SK-N-SH (cell line): Measurements from ENCODE around the gene ZBTB46. TPM values are rescaled to one million over a fixed set of nuclear protein-coding genes. Genes with fewer than 3 reads are reported as not detected.

Experiments
- CTCF ChIA-PET: fragments of 300-600, 350-600 bp; formaldehyde crosslinking; extraction: SDS; loops from one replicate; lab custom pipeline; 2021; lab: Yijun Ruan, JAX
- POLR2A ChIA-PET: fragments of 350-600 bp; sonication (Branson Sonifier 250); formaldehyde crosslinking; extraction: SDS; loops from one replicate; lab custom pipeline; 2020; ENCODE audit warnings: antibody characterized with exemption, inconsistent platforms; lab: Yijun Ruan, JAX
- DNase-seq: peaks from one replicate; pipeline ENCODE4 v3.0.0; 2012
- H2AFZ ChIP-seq: fragments of 200-600 bp; sonication (generic); 2 replicates; pipeline ENCODE4 v1.8.1; 2016; ENCODE audit warnings: antibody characterized with exemption, mild to moderate bottlenecking, low read depth
- H3F3A ChIP-seq: fragments of 200-600 bp; sonication (generic); replicated peaks from 2 replicates; pipeline ENCODE3; 2016; ENCODE audit warnings: antibody characterized with exemption, mild to moderate bottlenecking; ENCODE audit not compliant: insufficient read depth
- H3K27ac ChIP-seq, 2 experiments: fragments of 200-500 bp in 1 of 2; fragments of 200-600 bp in 1 of 2; sonication (Bioruptor generic) in 1 of 2; sonication (generic), shearing (Covaris generic) in 1 of 2; 2 replicates each; pipeline versions ENCODE4 v1.5.1 to v1.6.1; 2014 to 2016; ENCODE audit warnings: low read depth in 2 of 2, inconsistent platforms in 1 of 2, low read length in 1 of 2, mild to moderate bottlenecking in 1 of 2, mixed read lengths in 1 of 2
- H3K27me3 ChIP-seq: fragments of 200-600 bp; sonication (generic), shearing (Covaris generic); 2 replicates; pipeline ENCODE4 v1.6.1; 2016; ENCODE audit warnings: mixed run types; ENCODE audit not compliant: insufficient read depth
- H3K36me3 ChIP-seq, 2 experiments: fragments of 200-500 bp in 1 of 2; fragments of 200-600 bp in 1 of 2; sonication (Bioruptor generic) in 1 of 2; sonication (generic) in 1 of 2; replicated peaks in 1 of 2; 2 replicates each; pipeline versions ENCODE3 to v1.5.1; 2014 to 2016; ENCODE audit warnings: low read length in 1 of 2, mild to moderate bottlenecking in 1 of 2; ENCODE audit not compliant: insufficient read depth in 2 of 2, control insufficient read depth in 1 of 2
- H3K4me1 ChIP-seq, 2 experiments: fragments of 200-500 bp in 1 of 2; fragments of 200-600 bp in 1 of 2; sonication (Bioruptor generic) in 1 of 2; sonication (generic), shearing (Covaris generic) in 1 of 2; 2 replicates each; pipeline versions ENCODE4 v1.5.1 to v1.6.1; 2014 to 2016; ENCODE audit warnings: low read depth in 1 of 2, low read length in 1 of 2, mixed run types in 1 of 2; ENCODE audit not compliant: insufficient read depth in 2 of 2, control insufficient read depth in 1 of 2
- H3K4me2 ChIP-seq: fragments of 200-600 bp; sonication (generic), shearing (Covaris generic); 2 replicates; pipeline ENCODE4 v1.6.1; 2017; ENCODE audit warnings: mixed run types
- H3K4me3 ChIP-seq, 2 experiments: fragments of 200-500 bp in 1 of 2; fragments of 200-600 bp in 1 of 2; sonication (Bioruptor generic) in 1 of 2; sonication (generic), shearing (Covaris generic) in 1 of 2; 2 replicates each; pipeline versions ENCODE4 v1.5.1 to v1.8.1; 2014 to 2016; ENCODE audit warnings: low read depth in 2 of 2, inconsistent platforms in 1 of 2, low read length in 1 of 2, mild to moderate bottlenecking in 1 of 2, mixed read lengths in 1 of 2, moderate library complexity in 1 of 2
- H3K79me2 ChIP-seq: fragments of 200-600 bp; sonication (generic); 2 replicates; pipeline ENCODE4 v1.8.1; 2017; ENCODE audit warnings: mild to moderate bottlenecking; ENCODE audit not compliant: insufficient read depth
- H3K9ac ChIP-seq: fragments of 200-600 bp; sonication (generic); 2 replicates; pipeline ENCODE4 v1.6.1; 2017; ENCODE audit warnings: mixed run types
- H3K9me2 ChIP-seq: fragments of 200-600 bp; sonication (generic); 2 replicates; pipeline ENCODE4 v1.6.1; 2017; ENCODE audit warnings: mixed run types
- H3K9me3 ChIP-seq: fragments of 200-600 bp; sonication (generic); 2 replicates; pipeline ENCODE4 v1.6.1; 2017; ENCODE audit warnings: mixed run types, mild to moderate bottlenecking, moderate library complexity
- H4K20me1 ChIP-seq: fragments of 200-600 bp; sonication (generic); 2 replicates; pipeline ENCODE4 v1.6.1; 2017; ENCODE audit warnings: mild to moderate bottlenecking, mixed run types; ENCODE audit not compliant: insufficient read depth
- EZH2phosphoT487 ChIP-seq: fragments of 200-600 bp; sonication (generic); IDR thresholded peaks from 2 replicates; pipeline ENCODE4 v1.6.1; 2017; ENCODE audit warnings: low read depth, mixed run types, mild to moderate bottlenecking, antibody characterized with exemption, moderate library complexity, borderline replicate concordance
- FOSL2 ChIP-seq: IDR thresholded peaks from 2 replicates; pipeline ENCODE4 v1.4.0; 2012; ENCODE audit warnings: low read depth, mild to moderate bottlenecking, moderate library complexity, borderline replicate concordance
- FOXM1 ChIP-seq: IDR thresholded peaks from 2 replicates; pipeline ENCODE4 v1.4.0; 2012; ENCODE audit warnings: low read depth, mild to moderate bottlenecking
- GABPA ChIP-seq: IDR thresholded peaks from 2 replicates; pipeline ENCODE4 v1.4.0; 2012; ENCODE audit warnings: low read depth, mild to moderate bottlenecking
- JUND ChIP-seq: IDR thresholded peaks from 2 replicates; pipeline ENCODE4 v1.4.0; 2012
- MXI1 ChIP-seq: IDR thresholded peaks from 2 replicates; pipeline ENCODE4 v1.6.1; 2012; ENCODE audit warnings: mild to moderate bottlenecking, low read depth, low read length, improper control_type of control experiment
- NFIC ChIP-seq: IDR thresholded peaks from 2 replicates; pipeline ENCODE4 v1.4.0; 2012; ENCODE audit warnings: borderline replicate concordance
- PBX3 ChIP-seq: IDR thresholded peaks from 2 replicates; pipeline ENCODE4; 2012
- RAD21 ChIP-seq: IDR thresholded peaks from 2 replicates; pipeline ENCODE4 v1.6.1; 2012; ENCODE audit warnings: mild to moderate bottlenecking, low read length
- RCOR1 ChIP-seq: fragments of 150-350 bp; IDR thresholded peaks from 2 replicates; pipeline ENCODE4 v1.6.1; 2017; ENCODE audit warnings: antibody characterized with exemption, low read length
- RXRA ChIP-seq: IDR thresholded peaks from 2 replicates; pipeline ENCODE4 v1.4.0; 2012; ENCODE audit warnings: low read depth, mild to moderate bottlenecking, borderline replicate concordance
- SMC3 ChIP-seq: IDR thresholded peaks from 2 replicates; pipeline ENCODE4 v1.6.1; 2012; ENCODE audit warnings: low read depth, low read length, improper control_type of control experiment
- TCF12 ChIP-seq: IDR thresholded peaks from 2 replicates; pipeline ENCODE4 v1.4.0; 2012
- USF1 ChIP-seq: IDR thresholded peaks from 2 replicates; pipeline ENCODE4 v1.4.0; 2012; ENCODE audit warnings: low read depth, borderline replicate concordance
- YY1 ChIP-seq: IDR thresholded peaks from 2 replicates; pipeline ENCODE4 v1.4.0; 2012; ENCODE audit warnings: low read depth, mild to moderate bottlenecking
- WGBS: methylation state at CpG from one replicate; pipeline ENCODE4 v1.1.6; 2017; ENCODE audit warnings: low lambda C conversion rate; 5-methylcytosine and 5-hydroxymethylcytosine counted together
- polyA plus RNA-seq, 3 experiments: library from polyadenylated mRNA; depleted of rRNA; stranded (reverse); fragments of >200 nt; gene quantifications; 2 replicates each; pipeline ENCODE4 v1.2.3, GENCODE V29; 2012

ZBTB46 gene
- polyA plus RNA-seq, 1 of the 3 experiments (the other 2 are of a cell fraction) = 0.15 TPM

GRCh38 chr20:63749597-63750508 lies 81.2 kb downstream of the ZBTB46 start:
- 95% methylated on average over 8 of the region's 16 CpGs for WGBS
- no peaks in the 10 kb centered on the region for H3K36me3 ChIP-seq
- TF ChIP-seq JUND (no peak), PBX3 (no peak), SMC3 (no peak), FOXM1 (no peak), RCOR1 (no peak)
- H3K9me3 ChIP-seq = no peaks in the 10 kb centered on the region
- no peak overlapping the region for H3K27ac ChIP-seq
- H3K4me3 ChIP-seq = no peak overlapping the region
- H3K9me2 ChIP-seq = no peaks in the 10 kb centered on the region
- no peak overlapping the region for H3K4me2 ChIP-seq
- H3K9ac ChIP-seq = no peak overlapping the region
- peaks cover 4% of the 10 kb centered on the region for H3F3A ChIP-seq
- H3K4me1 ChIP-seq = peaks cover 0 to 10% of the 10 kb centered on the region in 2 experiments; a peak in 1 of 4 replicates
- H3K79me2 ChIP-seq = no peaks in the 10 kb centered on the region
- H3K27me3 ChIP-seq = no peaks in the 10 kb centered on the region
- H2AFZ ChIP-seq = no peak overlapping the region
- CTCF ChIA-PET = interaction anchor here (1.3 kb wide), 1 partner anchor 9 kb away, joined by 3 read pairs; no protein-coding TSS in a partner anchor
- POLR2A ChIA-PET = interaction anchor here (2.5 kb wide), 1 partner anchor 9 kb away, joined by 7 read pairs; no protein-coding TSS in a partner anchor
- H4K20me1 ChIP-seq = no peaks in the 10 kb centered on the region
- DNase-seq = peak; percentile 30

- H3K27me3 ChIP-seq = no peaks in the 10 kb centered on the region
- DNase-seq = no peak
- no peak overlapping the region for H3K4me3 ChIP-seq
- no peak overlapping the region for H3K4me2 ChIP-seq
- peaks cover 0 to 8% of the 10 kb centered on the region in 2 experiments; a peak in 1 of 4 replicates for H3K4me1 ChIP-seq
- no peak overlapping the region for H3K9ac ChIP-seq
- H3K79me2 ChIP-seq = no peaks in the 10 kb centered on the region
- H3K27ac ChIP-seq = no peak overlapping the region
- ChIA-PET CTCF (interaction anchor here (1.3 kb wide), 1 partner anchor 8 kb away, joined by 3 read pairs; no protein-coding TSS in a partner anchor), POLR2A (interaction anchor here (2.5 kb wide), 1 partner anchor 8 kb away, joined by 7 read pairs; no protein-coding TSS in a partner anchor)
- no peak for TF ChIP-seq GABPA
- no peak for TF ChIP-seq SMC3
- TF ChIP-seq PBX3 = no peak
- TF ChIP-seq TCF12 = no peak
- no peak for TF ChIP-seq FOXM1
- TF ChIP-seq YY1 = no peak
- no peak for TF ChIP-seq NFIC
- TF ChIP-seq RAD21 = no peak
- TF ChIP-seq FOSL2 = no peak
- TF ChIP-seq RXRA = no peak
- no peak for TF ChIP-seq EZH2phosphoT487
- no peak for TF ChIP-seq MXI1
- TF ChIP-seq USF1 = no peak
- peaks cover 4 to 7% of the 10 kb centered on the region in 2 experiments for H3K36me3 ChIP-seq
- no peaks in the 10 kb centered on the region for H3K9me2 ChIP-seq
- H4K20me1 ChIP-seq = no peaks in the 10 kb centered on the region
- no peak overlapping the region for H2AFZ ChIP-seq
- WGBS = 93% methylated on average over 11 of the region's 11 CpGs
- H3F3A ChIP-seq = peaks cover 7% of the 10 kb centered on the region
- no peaks in the 10 kb centered on the region for H3K9me3 ChIP-seq
Measured at GRCh38 chr20:63748934-63749270, 82.2 kb downstream of the ZBTB46 start.
